Fibroblast of pulmonary artery (primary cell): ENCODE measurements around the gene SPATA25.

Experiments used
- DNase-seq: peaks from one replicate; pipeline ENCODE4 v3.0.0-alpha.2; 2010; ENCODE audit warnings: low read depth
- H3K4me3 ChIP-seq: replicated peaks from 2 replicates; pipeline ENCODE4 v1.5.1; 2011; ENCODE audit warnings: low read depth, mild to moderate bottlenecking, control low read depth, low read length, moderate library complexity
- CTCF ChIP-seq: IDR thresholded peaks from 2 replicates; pipeline ENCODE4 v1.5.1; 2011; ENCODE audit warnings: mild to moderate bottlenecking, control low read depth, low read length, inconsistent platforms; ENCODE audit errors: missing control alignments

The SPATA25 gene

DNA sequence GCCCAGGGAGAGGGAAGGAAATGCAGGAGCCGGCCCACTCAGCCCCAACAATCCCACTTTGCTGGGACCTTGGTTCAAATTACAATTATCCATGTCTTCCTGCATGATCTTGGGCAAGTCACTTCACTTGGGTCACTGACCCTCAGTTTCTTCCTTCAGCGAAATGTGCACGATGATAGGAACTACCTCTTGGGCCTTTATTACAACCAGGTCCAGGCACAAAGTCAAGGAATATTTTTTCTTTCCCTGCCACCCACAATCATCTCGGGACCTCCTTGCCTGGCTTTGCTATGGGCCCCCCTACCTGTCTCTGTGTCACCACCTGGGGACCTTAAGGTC, 24.9 kb upstream of the SPATA25 start:
- no peak for DNase-seq
- peak overlapping the region; percentile 71 for H3K4me3 ChIP-seq
- no peak for TF ChIP-seq CTCF

GRCh38 chr20:45911486-45912343, 24.3 kb upstream of the SPATA25 start, which contains the start of gene PLTP:
TSS of gene PLTP (minus strand) at chr20:45912155. CDS start at chr20:45911452, 703 bp downstream.
- no peak for TF ChIP-seq CTCF
- DNase-seq, result peak; percentile 75
- peak within 1 kb of the TSS; percentile 71 for H3K4me3 ChIP-seq

DNA sequence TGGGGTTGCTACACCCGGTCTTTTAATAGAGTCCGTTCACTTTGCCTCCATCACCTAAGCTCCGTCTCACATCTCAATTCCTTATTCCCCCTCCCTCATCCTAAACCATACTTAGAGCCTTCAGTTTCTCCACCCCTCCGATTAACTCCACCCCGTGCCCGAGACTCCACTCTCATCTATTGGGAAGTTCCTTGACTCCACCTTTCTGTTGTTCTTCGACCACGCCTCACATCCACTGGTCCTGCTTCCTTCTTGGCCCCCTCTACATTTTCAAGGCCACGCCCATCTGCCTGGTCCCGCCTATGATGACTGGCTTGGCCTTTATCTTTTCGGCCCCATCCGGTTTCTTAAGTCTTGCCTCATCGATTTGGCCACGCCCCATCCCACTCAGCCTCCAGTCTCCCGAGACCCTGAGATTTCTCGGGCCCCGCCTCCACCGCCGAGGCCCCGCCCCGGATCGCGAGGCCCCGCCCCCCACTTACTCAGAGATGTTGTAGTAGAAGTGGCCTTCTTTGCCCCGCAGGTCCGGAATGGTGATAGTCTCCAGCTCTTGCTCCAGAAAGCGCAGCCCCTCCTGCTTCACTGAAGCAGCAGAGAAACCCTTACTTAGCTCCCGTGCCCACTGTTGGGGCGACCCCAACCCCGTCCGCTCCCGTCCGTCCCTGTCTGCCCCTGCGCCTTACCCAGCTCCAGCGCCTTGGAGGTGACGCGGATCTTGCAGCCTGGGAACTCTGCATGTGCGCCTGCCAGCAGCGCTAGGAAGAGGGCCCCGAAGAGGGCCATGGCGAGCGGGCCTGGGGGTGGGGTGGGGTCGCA, 23.5 kb upstream of the SPATA25 start:
- peak; percentile 100 for DNase-seq
- H3K4me3 ChIP-seq, result peak overlapping the region; percentile 71
- no peak for TF ChIP-seq CTCF

DNA sequence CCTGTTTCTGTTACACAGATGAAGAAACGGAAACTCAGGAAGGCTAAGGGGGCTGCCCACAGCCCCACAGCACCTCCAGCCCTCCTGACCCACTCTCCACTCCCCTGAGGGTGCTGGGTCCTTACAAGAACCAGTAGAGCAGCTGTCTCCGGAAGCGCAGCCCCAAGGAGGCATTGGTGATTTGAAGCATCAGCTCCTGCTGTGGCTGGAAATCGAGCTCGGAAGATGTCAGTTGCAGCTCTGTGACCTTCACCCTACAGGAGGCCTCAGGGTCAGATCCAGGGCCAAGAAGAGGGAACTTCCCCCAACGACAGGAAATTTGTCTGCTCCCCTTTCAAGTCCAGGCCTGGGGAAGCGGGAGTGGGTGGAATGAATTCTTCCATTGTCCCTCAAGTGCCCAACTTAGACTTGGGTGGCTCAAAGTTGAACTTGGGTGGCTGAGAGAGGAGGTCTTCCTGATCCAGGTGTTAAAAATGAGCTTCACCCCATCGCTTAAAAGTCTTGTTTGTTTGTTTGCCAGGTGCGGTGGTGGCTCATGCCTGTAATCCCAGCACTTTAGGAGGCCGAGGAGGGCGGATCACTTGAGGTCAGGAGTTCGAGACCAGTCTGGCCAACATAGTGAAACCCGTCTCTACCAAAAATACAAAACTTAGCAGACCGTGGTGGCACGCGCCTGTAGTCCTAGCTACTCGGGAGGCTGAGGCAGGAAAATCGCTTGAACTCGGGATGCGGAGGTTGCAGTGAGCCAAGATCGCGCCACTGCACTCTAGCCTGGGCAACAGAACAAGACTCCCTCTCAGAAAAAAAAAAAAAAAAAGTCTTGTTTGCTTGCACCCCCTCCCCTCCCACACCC, 22.6 kb upstream of the SPATA25 start:
- no peak for DNase-seq
- no peak for TF ChIP-seq CTCF
- peak overlapping the region; percentile 38 for H3K4me3 ChIP-seq

- DNase-seq, result no peak
- H3K4me3 ChIP-seq, result no peak overlapping the region
- TF ChIP-seq CTCF, result no peak
Observed at GRCh38 chr20:45909336-45909808, 21.9 kb upstream of the SPATA25 start.

DNA sequence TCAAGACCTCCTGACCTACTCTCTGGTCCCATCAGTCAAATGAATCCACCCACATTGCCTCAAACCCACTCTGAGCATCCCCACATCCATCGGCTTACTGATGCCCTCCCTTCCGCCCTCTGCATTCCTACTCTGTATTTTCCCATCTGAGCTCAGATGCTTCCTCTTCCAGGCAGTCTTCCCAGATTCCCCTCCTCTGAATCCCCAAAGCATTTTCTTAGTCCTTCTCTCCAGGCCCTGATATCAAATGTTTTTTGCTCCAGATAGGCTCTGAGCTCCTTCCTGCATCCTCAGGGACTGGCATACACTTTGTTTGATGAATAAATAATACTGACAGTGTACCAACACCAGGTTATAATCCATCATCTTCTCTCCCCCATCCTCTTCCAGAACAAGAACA, 20.7 kb upstream of the SPATA25 start:
- no peak for TF ChIP-seq CTCF
- no peak for DNase-seq
- H3K4me3 ChIP-seq, result no peak overlapping the region
